ENCODE measurements around the gene ALDH1L1. TPM values are rescaled to one million over a fixed set of nuclear protein-coding genes. Genes with fewer than 3 reads are reported as not detected.

Gene ALDH1L1
- total and polyA plus RNA-seq, 2 of the 4 experiments (the other 2 are of a cell fraction) = not detected

DNA sequence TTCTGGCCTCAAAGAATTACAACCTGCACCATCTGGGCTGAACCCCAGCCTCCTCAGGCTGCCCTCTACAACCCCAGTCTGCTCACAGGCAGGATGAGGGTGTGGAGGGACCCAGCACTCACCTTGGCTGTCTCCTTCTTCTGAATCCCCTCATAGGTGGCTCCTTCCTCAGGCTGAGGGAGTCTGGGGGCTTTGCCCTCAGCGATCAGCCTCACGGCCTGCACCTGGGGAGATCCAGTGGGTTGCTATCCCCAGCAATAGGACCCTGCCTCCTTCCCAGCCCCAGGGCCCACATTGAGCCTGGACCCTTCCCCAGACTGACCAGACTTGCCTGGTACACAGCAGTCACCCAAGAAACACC, 25.1 kb downstream of the ALDH1L1 start:
- no peak overlapping the region for H3K56ac ChIP-seq (ENCODE audit: extremely low read depth, insufficient read depth, low read length)
- peaks cover 18% of the 10 kb centered on the region for H3K27me3 ChIP-seq (ENCODE audit: control insufficient read depth, insufficient read depth, low read length)
- no peak overlapping the region for H2BK15ac ChIP-seq (ENCODE audit: low read depth, low read length)
- H2AK5ac ChIP-seq (ENCODE audit: low read depth, low read length) = no peak overlapping the region
- H3K79me1 ChIP-seq (ENCODE audit: low read depth in 1 of 2, low read length in 2 of 2) = no peaks in the 10 kb centered on the region
- no peak overlapping the region for H2BK20ac ChIP-seq (ENCODE audit: low read depth, low read length)
- no peak overlapping the region for H4K91ac ChIP-seq (ENCODE audit: insufficient read depth, low read depth, low read length)
- H3K36me3 ChIP-seq (ENCODE audit: control insufficient read depth, insufficient read depth, low read length) = no peaks in the 10 kb centered on the region
- H4K8ac ChIP-seq (ENCODE audit: low read depth in 2 of 2, low read length in 2 of 2) = no peak overlapping the region
- H3K18ac ChIP-seq (ENCODE audit: low read depth, low read length) = no peak overlapping the region
- no peak overlapping the region for H3K9ac ChIP-seq (ENCODE audit: low read depth, low read length)
- no peak overlapping the region for H3K23ac ChIP-seq (ENCODE audit: low read depth, low read length)
- no peak overlapping the region for H3K14ac ChIP-seq (replicated peaks; ENCODE audit: low read depth, low read length)
- in situ Hi-C loops (cut with MboI; ENCODE audit: low sequenced_read_pairs) (no loop called here), intact Hi-C loops (cut with micrococcal nuclease) (no loop called here), dilution Hi-C loops (cut with HindIII; ENCODE audit: low sequenced_read_pairs, unreplicated experiment) (no loop called here)
- ATAC-seq (ENCODE audit: low read depth) (no peak), DNase-seq (no peak)
- H3K4me2 ChIP-seq (ENCODE audit: low read depth, low read length) = no peak overlapping the region
- no peak overlapping the region for H2BK120ac ChIP-seq (ENCODE audit: low read depth, low read length)
- H2AFZ ChIP-seq (replicated peaks; ENCODE audit: low read length, poor library complexity) = no peak overlapping the region
- H2AK9ac ChIP-seq (replicated peaks; ENCODE audit: low read depth, low read length, poor library complexity) = no peak overlapping the region
- H3K4me3 ChIP-seq (ENCODE audit: insufficient read depth, low read depth, low read length) = no peak overlapping the region
- TF ChIP-seq MXI1 (IDR thresholded peaks at IDR 0.05; ENCODE audit: borderline replicate concordance, low read depth, low read length) (no peak), MAFK (IDR thresholded peaks at IDR 0.05; ENCODE audit: low read depth, low read length) (no peak), SMC3 (IDR thresholded peaks at IDR 0.05; ENCODE audit: low read depth, low read length) (no peak), RAD21 (IDR thresholded peaks at IDR 0.05; ENCODE audit: low read length) (no peak), BHLHE40 (IDR thresholded peaks at IDR 0.05; ENCODE audit: low read depth, low read length) (no peak), CEBPB (IDR thresholded peaks at IDR 0.05; ENCODE audit: low read depth, low read length) (no peak), RCOR1 (IDR thresholded peaks at IDR 0.05; ENCODE audit: insufficient replicate concordance, low read length) (no peak), FOS (IDR thresholded peaks at IDR 0.05; ENCODE audit: low read depth, low read length) (no peak), NFE2L2 (IDR thresholded peaks at IDR 0.05; ENCODE audit: low read depth, low read length) (no peak), RFX5 (IDR thresholded peaks at IDR 0.05; ENCODE audit: low read depth, low read length) (no peak), CHD1 (IDR thresholded peaks at IDR 0.05; ENCODE audit: low read depth, low read length) (no peak), MAZ (IDR thresholded peaks at IDR 0.05; ENCODE audit: borderline replicate concordance, low read depth, low read length) (no peak), POLR2A (IDR thresholded peaks at IDR 0.05; ENCODE audit: low read depth, low read length) (no peak)
- TF ChIP-seq, protein P1, sequence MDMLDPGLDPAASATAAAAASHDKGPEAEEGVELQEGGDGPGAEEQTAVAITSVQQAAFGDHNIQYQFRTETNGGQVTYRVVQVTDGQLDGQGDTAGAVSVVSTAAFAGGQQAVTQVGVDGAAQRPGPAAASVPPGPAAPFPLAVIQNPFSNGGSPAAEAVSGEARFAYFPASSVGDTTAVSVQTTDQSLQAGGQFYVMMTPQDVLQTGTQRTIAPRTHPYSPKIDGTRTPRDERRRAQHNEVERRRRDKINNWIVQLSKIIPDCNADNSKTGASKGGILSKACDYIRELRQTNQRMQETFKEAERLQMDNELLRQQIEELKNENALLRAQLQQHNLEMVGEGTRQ (IDR thresholded peaks at IDR 0.05; ENCODE audit: low read depth, low read length) = no peak
- TF ChIP-seq, protein P2, sequence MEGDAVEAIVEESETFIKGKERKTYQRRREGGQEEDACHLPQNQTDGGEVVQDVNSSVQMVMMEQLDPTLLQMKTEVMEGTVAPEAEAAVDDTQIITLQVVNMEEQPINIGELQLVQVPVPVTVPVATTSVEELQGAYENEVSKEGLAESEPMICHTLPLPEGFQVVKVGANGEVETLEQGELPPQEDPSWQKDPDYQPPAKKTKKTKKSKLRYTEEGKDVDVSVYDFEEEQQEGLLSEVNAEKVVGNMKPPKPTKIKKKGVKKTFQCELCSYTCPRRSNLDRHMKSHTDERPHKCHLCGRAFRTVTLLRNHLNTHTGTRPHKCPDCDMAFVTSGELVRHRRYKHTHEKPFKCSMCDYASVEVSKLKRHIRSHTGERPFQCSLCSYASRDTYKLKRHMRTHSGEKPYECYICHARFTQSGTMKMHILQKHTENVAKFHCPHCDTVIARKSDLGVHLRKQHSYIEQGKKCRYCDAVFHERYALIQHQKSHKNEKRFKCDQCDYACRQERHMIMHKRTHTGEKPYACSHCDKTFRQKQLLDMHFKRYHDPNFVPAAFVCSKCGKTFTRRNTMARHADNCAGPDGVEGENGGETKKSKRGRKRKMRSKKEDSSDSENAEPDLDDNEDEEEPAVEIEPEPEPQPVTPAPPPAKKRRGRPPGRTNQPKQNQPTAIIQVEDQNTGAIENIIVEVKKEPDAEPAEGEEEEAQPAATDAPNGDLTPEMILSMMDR (conservative IDR thresholded peaks at IDR 0.05; ENCODE audit: low read depth, low read length) = no peak
- TF ChIP-seq, protein P3, sequence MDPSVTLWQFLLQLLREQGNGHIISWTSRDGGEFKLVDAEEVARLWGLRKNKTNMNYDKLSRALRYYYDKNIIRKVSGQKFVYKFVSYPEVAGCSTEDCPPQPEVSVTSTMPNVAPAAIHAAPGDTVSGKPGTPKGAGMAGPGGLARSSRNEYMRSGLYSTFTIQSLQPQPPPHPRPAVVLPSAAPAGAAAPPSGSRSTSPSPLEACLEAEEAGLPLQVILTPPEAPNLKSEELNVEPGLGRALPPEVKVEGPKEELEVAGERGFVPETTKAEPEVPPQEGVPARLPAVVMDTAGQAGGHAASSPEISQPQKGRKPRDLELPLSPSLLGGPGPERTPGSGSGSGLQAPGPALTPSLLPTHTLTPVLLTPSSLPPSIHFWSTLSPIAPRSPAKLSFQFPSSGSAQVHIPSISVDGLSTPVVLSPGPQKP (IDR thresholded peaks at IDR 0.05; ENCODE audit: borderline replicate concordance, low read depth, low read length) = no peak
- H3K4me1 ChIP-seq (ENCODE audit: control insufficient read depth, insufficient read depth, low read length) = no peaks in the 10 kb centered on the region
- H3K4ac ChIP-seq (ENCODE audit: low read depth, low read length) = no peak overlapping the region
- no peaks in the 10 kb centered on the region for H3K9me1 ChIP-seq (ENCODE audit: insufficient read depth, low read length)
- H2BK5ac ChIP-seq (ENCODE audit: low read depth, low read length, poor library complexity, severe bottlenecking) = no peak overlapping the region
- no peaks in the 10 kb centered on the region for H4K20me1 ChIP-seq (ENCODE audit: insufficient read depth, low read length)
- H3K27ac ChIP-seq (ENCODE audit: insufficient read depth, low read length) = no peak overlapping the region
- ChIA-PET POLR2A (ENCODE audit: unreplicated experiment) (no interaction called here), CTCF (no interaction called here)
- WGBS, 2 experiments (ENCODE audit: extremely low coverage in 2 of 2, insufficient read length in 1 of 2) = no CpG with 5 or more reads among the region's 2 CpGs
- H3K9me3 ChIP-seq (ENCODE audit: control insufficient read depth, insufficient read depth, low read length) = no peaks in the 10 kb centered on the region
- H4K5ac ChIP-seq (ENCODE audit: low read depth, low read length) = no peak overlapping the region
- BruUV-seq (replicated peaks) = no TSS peak
